Osteocyte (in vitro differentiated cells): Measurements from ENCODE around the gene PDCD2L. TPM values are rescaled to one million over a fixed set of nuclear protein-coding genes. Genes with fewer than 3 reads are reported as not detected.
"Not testable (repeated sequence)": the region's sequence is repeated elsewhere in the genome, so short reads cannot be mapped to it uniquely, and the experiment has no call there.

Experiments used
- DNase-seq: peaks from one replicate; pipeline ENCODE4 v3.0.0; 2021; ENCODE audit warnings: mixed read lengths; ENCODE audit not compliant: unreplicated experiment; ENCODE audit errors: extremely low spot score
- H3K27ac Mint-ChIP-seq: one replicate; pipeline ENCODE4 v1.8.0; 2021; ENCODE audit warnings: mild to moderate bottlenecking, mixed read lengths; ENCODE audit not compliant: unreplicated experiment
- H3K27me3 Mint-ChIP-seq: one replicate; pipeline ENCODE4 v1.8.0; 2021; ENCODE audit warnings: mixed read lengths; ENCODE audit not compliant: unreplicated experiment
- H3K36me3 Mint-ChIP-seq: one replicate; pipeline ENCODE4 v1.8.0; 2021; ENCODE audit warnings: mixed read lengths; ENCODE audit not compliant: unreplicated experiment
- H3K4me1 Mint-ChIP-seq: one replicate; pipeline ENCODE4 v1.8.0; 2021; ENCODE audit warnings: mixed read lengths; ENCODE audit not compliant: unreplicated experiment
- H3K4me3 Mint-ChIP-seq: one replicate; pipeline ENCODE4 v1.8.0; 2021; ENCODE audit warnings: mild to moderate bottlenecking, moderate library complexity, mixed read lengths; ENCODE audit not compliant: unreplicated experiment
- H3K9me3 Mint-ChIP-seq: one replicate; pipeline ENCODE4 v1.8.0; 2021; ENCODE audit warnings: mixed read lengths; ENCODE audit not compliant: unreplicated experiment
- total RNA-seq: library from RNA; stranded (reverse); gene quantifications from 2 replicates; pipeline ENCODE4 v1.2.1, GENCODE V29; 2021
- TF ChIP-seq, protein P1 (sequence below): fragments of 200-600 bp; sonication (generic); IDR thresholded peaks from 2 replicates; pipeline ENCODE4 v1.5.0; 2021; ENCODE audit warnings: antibody characterized with exemption, mild to moderate bottlenecking, moderate library complexity

PDCD2L gene
- total RNA-seq, 1 donor from 2014 or later = 11.1 TPM

- Mint-ChIP-seq H3K4me3 (no peak overlapping the region), H3K36me3 (peaks cover 3% of the 10 kb centered on the region), H3K9me3 (no peaks in the 10 kb centered on the region), H3K4me1 (no peaks in the 10 kb centered on the region), H3K27ac (no peak overlapping the region), H3K27me3 (no peaks in the 10 kb centered on the region)
- no peak for DNase-seq
- TF ChIP-seq, protein P1, sequence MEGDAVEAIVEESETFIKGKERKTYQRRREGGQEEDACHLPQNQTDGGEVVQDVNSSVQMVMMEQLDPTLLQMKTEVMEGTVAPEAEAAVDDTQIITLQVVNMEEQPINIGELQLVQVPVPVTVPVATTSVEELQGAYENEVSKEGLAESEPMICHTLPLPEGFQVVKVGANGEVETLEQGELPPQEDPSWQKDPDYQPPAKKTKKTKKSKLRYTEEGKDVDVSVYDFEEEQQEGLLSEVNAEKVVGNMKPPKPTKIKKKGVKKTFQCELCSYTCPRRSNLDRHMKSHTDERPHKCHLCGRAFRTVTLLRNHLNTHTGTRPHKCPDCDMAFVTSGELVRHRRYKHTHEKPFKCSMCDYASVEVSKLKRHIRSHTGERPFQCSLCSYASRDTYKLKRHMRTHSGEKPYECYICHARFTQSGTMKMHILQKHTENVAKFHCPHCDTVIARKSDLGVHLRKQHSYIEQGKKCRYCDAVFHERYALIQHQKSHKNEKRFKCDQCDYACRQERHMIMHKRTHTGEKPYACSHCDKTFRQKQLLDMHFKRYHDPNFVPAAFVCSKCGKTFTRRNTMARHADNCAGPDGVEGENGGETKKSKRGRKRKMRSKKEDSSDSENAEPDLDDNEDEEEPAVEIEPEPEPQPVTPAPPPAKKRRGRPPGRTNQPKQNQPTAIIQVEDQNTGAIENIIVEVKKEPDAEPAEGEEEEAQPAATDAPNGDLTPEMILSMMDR = no peak
Observed at GRCh38 chr19:34393031-34393430, 11.2 kb upstream of the PDCD2L start.

DNA sequence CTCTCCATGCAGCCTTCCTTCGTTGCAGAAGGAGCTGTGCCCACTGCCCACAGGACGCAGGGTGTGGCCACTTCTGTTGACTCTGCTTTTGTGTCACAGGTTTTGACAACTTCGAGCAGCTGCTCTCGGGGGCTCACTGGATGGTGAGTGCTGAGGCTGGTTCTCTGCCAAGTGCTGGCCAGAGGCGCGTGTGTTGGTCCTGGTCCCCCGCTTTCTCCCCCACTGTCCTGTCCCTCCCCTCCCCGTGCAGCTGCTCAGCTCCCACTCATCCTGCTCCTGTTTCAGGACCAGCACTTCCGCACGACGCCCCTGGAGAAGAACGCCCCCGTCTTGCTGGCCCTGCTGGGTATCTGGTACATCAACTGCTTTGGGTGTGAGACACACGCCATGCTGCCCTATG lies 10.6 kb upstream of the PDCD2L start:
- no peaks in the 10 kb centered on the region for H3K4me1 Mint-ChIP-seq
- no peak overlapping the region for H3K4me3 Mint-ChIP-seq
- H3K36me3 Mint-ChIP-seq = peaks cover 7% of the 10 kb centered on the region
- DNase-seq = no peak
- H3K9me3 Mint-ChIP-seq = no peaks in the 10 kb centered on the region
- TF ChIP-seq, protein P1 = no peak
- no peak overlapping the region for H3K27ac Mint-ChIP-seq
- no peaks in the 10 kb centered on the region for H3K27me3 Mint-ChIP-seq

GRCh38 chr19:34397853-34398252 lies 6.3 kb upstream of the PDCD2L start:
- H3K27me3 Mint-ChIP-seq = no peaks in the 10 kb centered on the region
- H3K27ac Mint-ChIP-seq = no peak overlapping the region
- TF ChIP-seq, protein P1 = no peak
- H3K4me1 Mint-ChIP-seq = no peaks in the 10 kb centered on the region
- H3K4me3 Mint-ChIP-seq = no peak overlapping the region
- H3K9me3 Mint-ChIP-seq = no peaks in the 10 kb centered on the region
- H3K36me3 Mint-ChIP-seq = peaks cover 20% of the 10 kb centered on the region
- DNase-seq = no peak

- H3K27me3 Mint-ChIP-seq = no peaks in the 10 kb centered on the region
- peaks cover 20% of the 10 kb centered on the region for H3K36me3 Mint-ChIP-seq
- DNase-seq = no peak
- H3K27ac Mint-ChIP-seq = no peak overlapping the region
- H3K4me3 Mint-ChIP-seq = no peak overlapping the region
- H3K9me3 Mint-ChIP-seq = no peaks in the 10 kb centered on the region
- peaks cover 4% of the 10 kb centered on the region for H3K4me1 Mint-ChIP-seq
- TF ChIP-seq, protein P1 = no peak
Observed at GRCh38 chr19:34399886-34400285, 4.3 kb upstream of the PDCD2L start.

DNA sequence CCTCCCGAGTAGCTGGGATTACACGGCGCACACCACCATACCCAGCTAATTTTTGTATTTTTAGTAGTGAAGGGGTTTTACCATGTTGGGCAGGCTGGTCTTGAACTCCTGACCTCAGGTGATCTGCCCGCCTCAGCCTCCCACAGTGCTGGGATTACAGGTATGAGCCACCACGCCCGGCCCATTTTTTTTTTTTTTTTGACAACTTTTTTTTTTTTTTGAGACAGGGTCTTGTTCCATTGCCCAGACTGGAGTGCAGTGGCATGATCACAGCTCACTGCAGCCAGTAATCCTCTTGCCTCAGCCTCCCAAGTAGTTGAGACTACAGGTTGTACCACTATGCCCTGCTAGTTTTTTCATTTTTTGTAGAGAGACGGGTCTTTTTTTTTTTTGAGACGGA lies 3.4 kb upstream of the PDCD2L start:
- not testable (repeated sequence) for H3K27ac Mint-ChIP-seq, H3K27me3 Mint-ChIP-seq, H3K9me3 Mint-ChIP-seq, H3K4me1 Mint-ChIP-seq, DNase-seq, H3K4me3 Mint-ChIP-seq
- peaks cover 17% of the 10 kb centered on the region for H3K36me3 Mint-ChIP-seq

- H3K9me3 Mint-ChIP-seq = no peaks in the 10 kb centered on the region
- H3K27ac Mint-ChIP-seq = no peak overlapping the region
- H3K36me3 Mint-ChIP-seq = peaks cover 17% of the 10 kb centered on the region
- peaks cover 4% of the 10 kb centered on the region for H3K4me1 Mint-ChIP-seq
- no peak overlapping the region for H3K4me3 Mint-ChIP-seq
- no peak for DNase-seq
- TF ChIP-seq, protein P1 = no peak
- no peaks in the 10 kb centered on the region for H3K27me3 Mint-ChIP-seq
Observed at GRCh38 chr19:34402074-34402600, 2.1 kb upstream of the PDCD2L start.
